ENCODE data around the gene PRR22.
"Not testable (repeated sequence)": the region's sequence is repeated elsewhere in the genome, so short reads cannot be mapped to it uniquely, and the experiment has no call there.

PRR22 gene

DNA sequence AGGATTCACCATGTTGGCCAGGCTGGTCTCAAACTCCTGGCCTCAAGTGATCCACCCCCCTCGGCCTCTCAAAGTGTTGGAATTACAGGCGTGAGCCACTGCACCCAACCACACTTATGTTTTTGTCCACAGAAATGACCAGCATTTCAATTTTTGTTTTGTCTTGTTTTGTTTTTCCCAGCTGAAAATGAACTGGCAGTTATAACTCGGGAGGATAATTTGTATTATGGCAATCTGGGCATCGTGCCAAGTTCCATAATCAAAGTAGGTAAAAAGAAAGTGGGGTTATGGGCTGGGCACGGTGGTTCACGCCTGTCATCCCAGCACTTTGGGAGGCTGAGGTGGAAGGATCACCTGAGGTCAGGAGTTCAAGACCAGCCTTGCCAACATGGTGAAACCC is 35.6 kb downstream of the PRR22 start:
- WGBS (ENCODE audit: insufficient coverage, insufficient read length): no CpG with 5 or more reads among the region's 6 CpGs
- not testable (repeated sequence) for H3K27ac ChIP-seq (ENCODE audit: low read length); H3K4me3 ChIP-seq (ENCODE audit: low read length); H3K27me3 ChIP-seq (ENCODE audit: control insufficient read depth, insufficient read depth, low read length); H3K9me3 ChIP-seq (ENCODE audit: control insufficient read depth, insufficient read depth, low read length); H3K4me1 ChIP-seq (ENCODE audit: control insufficient read depth, insufficient read depth, low read length); H3K36me3 ChIP-seq (ENCODE audit: control insufficient read depth, insufficient read depth, low read length); DNase-seq (ENCODE audit: low read depth, low spot score)

DNA sequence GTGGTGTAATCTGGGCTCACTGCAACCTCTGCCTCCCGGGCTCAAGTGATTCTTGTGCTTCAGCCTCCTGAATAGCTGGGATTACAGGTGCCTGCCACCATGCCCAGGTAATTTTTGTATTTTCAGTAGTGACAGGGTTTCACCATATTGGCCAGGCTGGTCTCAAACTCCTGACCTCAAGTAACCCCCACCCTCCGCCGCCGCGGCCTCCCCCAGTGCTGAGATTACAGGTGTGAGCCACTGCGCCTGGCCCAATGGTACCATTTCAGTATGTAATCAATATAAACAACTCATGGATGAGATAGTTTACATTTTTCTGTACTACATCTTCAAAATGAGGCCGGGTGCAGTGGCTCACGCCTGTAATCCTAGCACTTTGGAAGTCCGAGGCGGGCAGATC is 39.5 kb downstream of the PRR22 start:
- not testable (repeated sequence) for H3K36me3 ChIP-seq (ENCODE audit: control insufficient read depth, insufficient read depth, low read length); H3K27me3 ChIP-seq (ENCODE audit: control insufficient read depth, insufficient read depth, low read length); H3K9me3 ChIP-seq (ENCODE audit: control insufficient read depth, insufficient read depth, low read length); H3K4me3 ChIP-seq (ENCODE audit: low read length); H3K27ac ChIP-seq (ENCODE audit: low read length); H3K4me1 ChIP-seq (ENCODE audit: control insufficient read depth, insufficient read depth, low read length); DNase-seq (ENCODE audit: low read depth, low spot score)
- WGBS (ENCODE audit: insufficient coverage, insufficient read length): no CpG with 5 or more reads among the region's 10 CpGs

DNA sequence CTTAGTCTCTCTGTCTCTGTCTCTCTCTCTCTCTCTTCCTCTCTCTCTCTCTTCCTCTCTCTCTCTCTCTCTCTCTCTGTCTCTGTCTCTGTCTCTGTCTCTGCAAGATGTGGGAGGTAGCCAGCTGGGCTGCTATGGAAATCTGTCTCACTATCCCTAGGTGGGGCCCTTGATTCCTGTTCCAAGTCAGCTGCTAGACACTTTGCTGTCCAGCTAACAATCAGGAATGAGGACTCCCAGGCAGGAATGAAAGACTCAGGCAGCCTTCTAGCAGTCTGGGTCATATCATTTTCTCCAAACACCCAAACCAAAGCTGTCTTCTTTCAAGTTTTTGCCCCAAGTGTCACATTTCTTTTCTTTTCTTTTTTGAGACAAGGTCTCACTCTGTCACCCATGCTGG is 40.9 kb downstream of the PRR22 start:
- Histone ChIP-seq H3K4me1 (ENCODE audit: control insufficient read depth, insufficient read depth, low read length) (no peaks in the 10 kb centered on the region), H3K9me3 (ENCODE audit: control insufficient read depth, insufficient read depth, low read length) (no peaks in the 10 kb centered on the region), H3K27me3 (ENCODE audit: control insufficient read depth, insufficient read depth, low read length) (no peaks in the 10 kb centered on the region), H3K4me3 (ENCODE audit: low read length) (no peak overlapping the region), H3K36me3 (ENCODE audit: control insufficient read depth, insufficient read depth, low read length) (no peaks in the 10 kb centered on the region), H3K27ac (ENCODE audit: low read length) (no peak overlapping the region)
- DNase-seq (ENCODE audit: low read depth, low spot score): no peak

DNA sequence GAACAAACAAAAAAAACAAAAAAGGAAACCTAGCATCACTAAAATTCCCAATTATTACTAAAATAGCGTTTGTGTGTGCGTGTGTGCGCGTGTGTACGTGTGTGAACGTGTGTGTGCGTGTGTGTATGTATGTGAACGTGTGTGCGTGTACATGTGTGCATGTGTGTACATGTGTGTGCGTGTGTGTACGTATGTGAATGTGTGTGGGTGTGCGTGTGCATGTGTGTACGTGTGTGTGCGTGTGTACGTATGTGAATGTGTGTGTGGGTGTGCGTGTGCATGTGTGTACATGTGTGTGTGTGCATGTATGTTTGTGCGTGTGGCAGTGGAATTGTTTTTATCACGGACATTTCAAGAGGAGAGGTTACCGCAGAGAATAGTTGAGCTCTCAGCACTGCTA is 42.5 kb downstream of the PRR22 start:
- no peaks in the 10 kb centered on the region for H3K9me3 ChIP-seq (ENCODE audit: control insufficient read depth, insufficient read depth, low read length)
- DNase-seq (ENCODE audit: low read depth, low spot score): no peak
- H3K27ac ChIP-seq (ENCODE audit: low read length): no peak overlapping the region
- H3K4me1 ChIP-seq (ENCODE audit: control insufficient read depth, insufficient read depth, low read length): no peaks in the 10 kb centered on the region
- no peaks in the 10 kb centered on the region for H3K27me3 ChIP-seq (ENCODE audit: control insufficient read depth, insufficient read depth, low read length)
- no peaks in the 10 kb centered on the region for H3K36me3 ChIP-seq (ENCODE audit: control insufficient read depth, insufficient read depth, low read length)
- no peak overlapping the region for H3K4me3 ChIP-seq (ENCODE audit: low read length)
- WGBS (ENCODE audit: insufficient coverage, insufficient read length): 100% methylated on average over 10 of the region's 19 CpGs

DNA sequence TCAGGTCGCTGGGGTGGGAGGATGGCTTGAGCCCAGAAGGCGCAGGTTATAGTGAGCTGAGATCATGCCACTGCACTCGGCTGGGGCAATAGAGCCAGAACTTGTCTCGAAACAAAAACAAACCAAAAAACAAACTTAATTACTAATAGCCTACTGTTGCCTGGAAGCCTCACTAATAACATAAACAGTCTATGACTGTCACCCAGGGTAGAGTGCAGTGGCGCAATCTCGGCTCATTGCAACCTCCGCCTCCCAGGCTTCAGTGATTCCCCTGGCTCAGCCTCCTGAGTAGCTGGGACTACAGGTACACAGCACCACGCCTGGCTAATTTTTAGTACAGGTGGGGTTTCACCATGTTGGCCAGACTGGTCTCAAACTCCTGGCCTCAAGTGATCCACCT is 46.1 kb downstream of the PRR22 start:
- H3K27me3 ChIP-seq (ENCODE audit: control insufficient read depth, insufficient read depth, low read length): no peaks in the 10 kb centered on the region
- no peak overlapping the region for H3K4me3 ChIP-seq (ENCODE audit: low read length)
- no peaks in the 10 kb centered on the region for H3K9me3 ChIP-seq (ENCODE audit: control insufficient read depth, insufficient read depth, low read length)
- H3K4me1 ChIP-seq (ENCODE audit: control insufficient read depth, insufficient read depth, low read length): no peaks in the 10 kb centered on the region
- WGBS (ENCODE audit: insufficient coverage, insufficient read length): no CpG with 5 or more reads among the region's 8 CpGs
- H3K36me3 ChIP-seq (ENCODE audit: control insufficient read depth, insufficient read depth, low read length): no peaks in the 10 kb centered on the region
- no peak for DNase-seq (ENCODE audit: low read depth, low spot score)
- no peak overlapping the region for H3K27ac ChIP-seq (ENCODE audit: low read length)

DNA sequence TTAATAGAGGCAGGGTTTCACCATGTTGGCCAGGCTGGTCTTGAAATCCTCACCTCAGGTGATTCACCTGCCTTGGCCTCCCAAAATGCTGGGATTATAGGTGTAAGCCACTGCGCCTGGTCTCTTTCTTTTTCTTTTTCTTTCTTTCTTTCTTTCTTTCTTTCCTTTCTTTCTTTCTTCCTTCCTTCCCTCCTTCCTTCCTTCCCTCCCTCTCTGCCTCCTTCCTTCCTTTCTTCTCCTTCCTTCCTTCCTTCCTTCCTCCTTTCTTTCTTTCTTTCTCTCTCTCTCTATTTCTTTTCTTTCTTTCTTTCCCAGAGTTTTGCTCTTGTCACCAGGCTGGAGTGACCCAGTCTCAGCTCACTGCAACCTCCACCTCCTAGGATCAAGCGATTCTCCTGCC is 51.4 kb downstream of the PRR22 start:
- not testable (repeated sequence) for H3K4me1 ChIP-seq (ENCODE audit: control insufficient read depth, insufficient read depth, low read length); H3K36me3 ChIP-seq (ENCODE audit: control insufficient read depth, insufficient read depth, low read length); H3K4me3 ChIP-seq (ENCODE audit: low read length); H3K27ac ChIP-seq (ENCODE audit: low read length); DNase-seq (ENCODE audit: low read depth, low spot score); H3K9me3 ChIP-seq (ENCODE audit: control insufficient read depth, insufficient read depth, low read length); H3K27me3 ChIP-seq (ENCODE audit: control insufficient read depth, insufficient read depth, low read length)
- WGBS (ENCODE audit: insufficient coverage, insufficient read length): no CpG with 5 or more reads among the region's 2 CpGs
